ENCODE data around the gene HGFAC.

GRCh38 chr4:3403348-3403906, 38.3 kb upstream of the HGFAC start:
- TF ChIP-seq POLR2A (IDR thresholded peaks at IDR 0.05) (no peak), POLR2AphosphoS5 (IDR thresholded peaks at IDR 0.05; ENCODE audit: insufficient read depth in 1 of 2, low read depth in 1 of 2) (no peak), CTCF (IDR thresholded peaks at IDR 0.05) (no peak)
